HG02759 (cell line): ENCODE measurements around the gene PLBD1.

Source experiments
- ATAC-seq: cut with Tn5 transposase; IDR thresholded peaks from one replicate; pipeline ENCODE4 v1.9.1; 2021; ENCODE audit warnings: mild to moderate bottlenecking, moderate library complexity; ENCODE audit not compliant: unreplicated experiment

The PLBD1 gene

GRCh38 chr12:14567351-14568162, at the start of gene PLBD1:
Gene PLBD1, minus strand, starts transcription at chr12:14567883. Its CDS starts 187 bp downstream, at chr12:14567696.
- ATAC-seq: peak; percentile 76

- ATAC-seq: peak; percentile 49
Measured at GRCh38 chr12:14614704-14615121, 47.0 kb upstream of the PLBD1 start.

GRCh38 chr12:14613718-14614117, 46.0 kb upstream of the PLBD1 start:
- peak; percentile 95 for ATAC-seq

- no peak for ATAC-seq
Measured at GRCh38 chr12:14612898-14613445, 45.3 kb upstream of the PLBD1 start.

GRCh38 chr12:14612250-14612649, 44.6 kb upstream of the PLBD1 start:
- no peak for ATAC-seq

GRCh38 chr12:14611640-14612203, 44.0 kb upstream of the PLBD1 start:
- no peak for ATAC-seq

- no peak for ATAC-seq
Measured at GRCh38 chr12:14607568-14607967, 39.9 kb upstream of the PLBD1 start.

GRCh38 chr12:14605401-14605989, 37.8 kb upstream of the PLBD1 start:
- ATAC-seq: no peak

GRCh38 chr12:14601692-14602478, 34.2 kb upstream of the PLBD1 start:
- no peak for ATAC-seq

- no peak for ATAC-seq
Measured at GRCh38 chr12:14597480-14597879, 29.8 kb upstream of the PLBD1 start.

- no peak for ATAC-seq
Measured at GRCh38 chr12:14591719-14592118, 24.0 kb upstream of the PLBD1 start.

GRCh38 chr12:14589169-14590004, 21.7 kb upstream of the PLBD1 start:
- no peak for ATAC-seq

GRCh38 chr12:14588571-14588970, 20.9 kb upstream of the PLBD1 start:
- ATAC-seq: no peak

- no peak for ATAC-seq
Measured at GRCh38 chr12:14578646-14579045, 11.0 kb upstream of the PLBD1 start.

GRCh38 chr12:14577344-14577743, 9.7 kb upstream of the PLBD1 start:
- peak; percentile 75 for ATAC-seq

- ATAC-seq: peak; percentile 52
Measured at GRCh38 chr12:14576896-14577295, 9.2 kb upstream of the PLBD1 start.

GRCh38 chr12:14575585-14575984, 7.9 kb upstream of the PLBD1 start:
- ATAC-seq: no peak

- ATAC-seq: no peak
Measured at GRCh38 chr12:14573118-14573517, 5.4 kb upstream of the PLBD1 start.

- ATAC-seq: no peak
Measured at GRCh38 chr12:14572401-14572800, 4.7 kb upstream of the PLBD1 start.

- no peak for ATAC-seq
Measured at GRCh38 chr12:14571779-14572178, 4.1 kb upstream of the PLBD1 start.
